PC-9 (cell line): ENCODE results near the gene LDLRAD3.

Source experiments
- CTCF ChIP-seq: fragments of 200-600 bp; sonication (generic); conservative IDR thresholded peaks from 2 replicates; pipeline ENCODE4 v1.6.1; 2017; ENCODE audit warnings: mixed run types, antibody characterized with exemption, mild to moderate bottlenecking, moderate library complexity
- EZH2 ChIP-seq: fragments of 200-600 bp; sonication (generic); IDR thresholded peaks from 2 replicates; pipeline ENCODE4 v1.8.0; 2017; ENCODE audit warnings: antibody characterized with exemption, low read depth

- TF ChIP-seq CTCF, result no peak
- no peak for TF ChIP-seq EZH2
Observed at GRCh38 chr11:35969089-35970042, 25.5 kb downstream of the LDLRAD3 start.
